HepG2 (cell line): Measurements from ENCODE around the gene OAF. TPM values are rescaled to one million over a fixed set of nuclear protein-coding genes. Genes with fewer than 3 reads are reported as not detected.
A peak's percentile ranks its signal among the peaks of the same experiment; 100 is the strongest.

Source experiments
- ATF5 ChIP-seq: sonication (generic); formaldehyde crosslinking; IDR thresholded peaks from 2 replicates; pipeline ENCODE4 v1.4.0; 2020; ENCODE audit warnings: mild to moderate bottlenecking, low read depth, missing genetic modification reagents
- CHD2 ChIP-seq: IDR thresholded peaks from 2 replicates; pipeline ENCODE4 v1.6.1; 2011; ENCODE audit warnings: low read depth, low read length, improper control_type of control experiment
- CREB3 ChIP-seq: sonication (generic); formaldehyde crosslinking; IDR thresholded peaks from 2 replicates; pipeline ENCODE4 v1.5.0; 2020; ENCODE audit warnings: missing genetic modification reagents
- GABPB1 ChIP-seq: IDR thresholded peaks from 2 replicates; pipeline ENCODE4 v1.6.1; 2016; ENCODE audit warnings: mild to moderate bottlenecking, missing genetic modification reagents, moderate library complexity, missing compliant biosample characterization
- HDAC6 ChIP-seq: fragments of 200-600 bp; sonication (generic); IDR thresholded peaks from 2 replicates; pipeline ENCODE4 v1.7.0; 2017; ENCODE audit warnings: mild to moderate bottlenecking, antibody characterized with exemption, low read length, low read depth
- KDM1A ChIP-seq: IDR thresholded peaks from 2 replicates; pipeline ENCODE4 v1.6.1; 2016; ENCODE audit warnings: missing compliant biosample characterization
- MAFG ChIP-seq: sonication (generic); formaldehyde crosslinking; IDR thresholded peaks from 2 replicates; pipeline ENCODE4 v1.5.1; 2020; ENCODE audit warnings: mild to moderate bottlenecking, missing genetic modification reagents
- MAFK ChIP-seq, 2 experiments: IDR thresholded peaks in 1 of 2; conservative IDR thresholded peaks in 1 of 2; 2 replicates each; pipeline ENCODE4 v1.6.1; 2011; ENCODE audit warnings: improper control_type of control experiment in 2 of 2, low read length in 2 of 2
- MZF1 ChIP-seq: sonication (generic); formaldehyde crosslinking; IDR thresholded peaks from 2 replicates; pipeline ENCODE4 v1.8.1; 2023; ENCODE audit warnings: mild to moderate bottlenecking, missing genetic modification reagents, borderline replicate concordance
- NR2F1 ChIP-seq, 2 experiments: fragments of 450-650 bp in 1 of 2; formaldehyde crosslinking in 1 of 2; IDR thresholded peaks; 2 replicates each; pipeline versions ENCODE4 v1.5.0 to v1.6.1; 2016 to 2020; ENCODE audit warnings: mild to moderate bottlenecking in 1 of 2, missing compliant biosample characterization in 1 of 2, missing genetic modification reagents in 1 of 2, moderate library complexity in 1 of 2
- PHB2 ChIP-seq: fragments of 450-650 bp; IDR thresholded peaks from 2 replicates; pipeline ENCODE4 v1.6.1; 2018; ENCODE audit not compliant: partially characterized antibody
- PHF8 ChIP-seq: sonication (generic); formaldehyde crosslinking; IDR thresholded peaks from 2 replicates; pipeline ENCODE4 v1.5.0; 2020; ENCODE audit warnings: missing genetic modification reagents
- PPARG ChIP-seq: conservative IDR thresholded peaks from 2 replicates; pipeline ENCODE4 v1.6.1; 2016; ENCODE audit warnings: missing biosample characterization, missing genetic modification reagents
- PRDM10 ChIP-seq: sonication (generic); formaldehyde crosslinking; IDR thresholded peaks from 2 replicates; pipeline ENCODE4 v1.4.0; 2020; ENCODE audit warnings: low read depth, missing genetic modification reagents
- RXRB ChIP-seq: IDR thresholded peaks from 2 replicates; pipeline ENCODE4 v1.6.1; 2016; ENCODE audit warnings: borderline replicate concordance, missing genetic modification reagents, missing compliant biosample characterization
- SIN3B ChIP-seq: fragments of 150-350 bp; IDR thresholded peaks from 2 replicates; pipeline ENCODE4 v1.6.1; 2014; ENCODE audit warnings: low read length
- SP2 ChIP-seq: sonication (generic); formaldehyde crosslinking; IDR thresholded peaks from 2 replicates; pipeline ENCODE4 v1.5.1; 2020; ENCODE audit warnings: mild to moderate bottlenecking, missing genetic modification reagents
- USF2 ChIP-seq, 2 experiments: sonication (generic) in 1 of 2; formaldehyde crosslinking in 1 of 2; IDR thresholded peaks; 2 replicates each; pipeline versions ENCODE4 v1.5.1 to v1.6.1; 2011 to 2020; ENCODE audit warnings: borderline replicate concordance in 1 of 2, low read depth in 1 of 2, low read length in 1 of 2, mild to moderate bottlenecking in 1 of 2, missing genetic modification reagents in 1 of 2, moderate library complexity in 1 of 2
- ZNF451 ChIP-seq: sonication (generic); formaldehyde crosslinking; IDR thresholded peaks from 2 replicates; pipeline ENCODE4 v1.5.0; 2020; ENCODE audit warnings: mild to moderate bottlenecking, missing genetic modification reagents
- ZNF552 ChIP-seq: sonication (generic); formaldehyde crosslinking; IDR thresholded peaks from 2 replicates; pipeline ENCODE4 v1.9.0; 2022; ENCODE audit warnings: missing genetic modification reagents, mild to moderate bottlenecking, borderline replicate concordance
- ZNF607 ChIP-seq: sonication (generic); formaldehyde crosslinking; IDR thresholded peaks from 2 replicates; pipeline ENCODE4 v1.5.1; 2020; ENCODE audit warnings: missing genetic modification reagents, mild to moderate bottlenecking, borderline replicate concordance
- ZNF75D ChIP-seq: sonication (generic); formaldehyde crosslinking; IDR thresholded peaks from 2 replicates; pipeline ENCODE4 v1.8.1; 2023; ENCODE audit warnings: missing genetic modification reagents, mild to moderate bottlenecking, borderline replicate concordance
- ZNF841 ChIP-seq: sonication (generic); formaldehyde crosslinking; IDR thresholded peaks from 2 replicates; pipeline ENCODE4 v1.8.1; 2023; ENCODE audit warnings: missing genetic modification reagents, borderline replicate concordance
- polyA plus RNA-seq, 8 experiments: library from polyadenylated mRNA; depleted of rRNA in 3 of 8; stranded (reverse) in 7 of 8; unstranded in 1 of 8; fragments of >200 nt; fragmentation: Illumina TruSeq in 4 of 8; extraction: Trizol in 4 of 8; gene quantifications; 2 replicates each; pipeline versions ENCODE4 v1.2.1 to v1.2.3, GENCODE V29; 2011 to 2016; ENCODE audit warnings: low read depth in 4 of 8, missing spikeins in 1 of 8, mixed read lengths in 1 of 8; ENCODE audit not compliant: insufficient read depth in 1 of 8
- total RNA-seq, 5 experiments: library from RNA; depleted of rRNA; stranded (reverse); fragments of >200 nt; fragmentation: Illumina TruSeq; extraction: Trizol; gene quantifications; 2 replicates each; pipeline ENCODE4 v1.2.3, GENCODE V29; 2016; ENCODE audit warnings: low read depth in 1 of 5
- TF ChIP-seq, protein P1 (sequence below): IDR thresholded peaks from 2 replicates; pipeline ENCODE4 v1.6.1; 2016

OAF gene
- total and polyA plus RNA-seq, 2 of the 13 experiments (the other 11 are each of a cell fraction or from before 2014, with no cell fraction given): 63.7 to 94.6 TPM

DNA sequence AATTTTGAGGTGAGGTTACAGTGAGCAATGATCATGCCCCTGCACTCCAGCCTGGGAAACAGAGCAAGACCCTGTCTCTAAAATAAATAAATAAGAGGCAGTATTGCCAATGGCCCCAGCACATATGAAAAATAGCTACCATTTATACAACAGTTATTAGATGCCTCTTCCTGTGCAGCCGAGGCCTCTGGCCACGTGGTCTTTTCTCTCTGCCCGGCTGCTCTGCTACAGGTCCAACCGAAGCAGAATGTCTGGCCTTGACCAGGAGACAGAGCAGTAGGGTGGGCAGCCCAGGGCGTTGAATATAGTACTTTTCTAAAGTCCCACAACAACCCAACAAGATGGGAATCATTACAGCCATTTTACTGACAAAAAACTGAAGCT, 12.4 kb upstream of the OAF start (continued):
- TF ChIP-seq PRDM10 (CRISPR knock-in tag) (no peak), USF2 (IDR thresholded peaks at IDR 0.05; ENCODE audit: low read depth, low read length) (no peak; the same call in 1 of the 2 replicates), USF2 (CRISPR knock-in tag; IDR thresholded peaks at IDR 0.05; ENCODE audit: borderline replicate concordance) (peak; percentile 67; the same call in 1 of the 2 replicates), PHB2 (no peak), SP2 (no peak), CHD2 (no peak), MAFK (conservative IDR thresholded peaks at IDR 0.05 in 1 of 2, IDR thresholded peaks at IDR 0.05 in 1 of 2; ENCODE audit: low read length in 2 of 2) (no peak), ZNF75D (no peak), ZNF451 (CRISPR knock-in tag) (no peak), GABPB1 (CRISPR knock-in tag) (no peak), PPARG (no peak), ZNF552 (CRISPR knock-in tag) (no peak), KDM1A (CRISPR knock-in tag) (no peak), MZF1 (CRISPR knock-in tag) (no peak), PHF8 (CRISPR knock-in tag) (no peak), NR2F1 (CRISPR knock-in tag; IDR thresholded peaks at IDR 0.05) (no peak), ZNF607 (no peak), SIN3B (no peak), RXRB (CRISPR knock-in tag) (no peak), CREB3 (no peak), HDAC6 (no peak), ZNF841 (CRISPR knock-in tag) (no peak), ATF5 (CRISPR knock-in tag) (no peak), MAFG (CRISPR knock-in tag) (no peak)
- TF ChIP-seq, protein P1, sequence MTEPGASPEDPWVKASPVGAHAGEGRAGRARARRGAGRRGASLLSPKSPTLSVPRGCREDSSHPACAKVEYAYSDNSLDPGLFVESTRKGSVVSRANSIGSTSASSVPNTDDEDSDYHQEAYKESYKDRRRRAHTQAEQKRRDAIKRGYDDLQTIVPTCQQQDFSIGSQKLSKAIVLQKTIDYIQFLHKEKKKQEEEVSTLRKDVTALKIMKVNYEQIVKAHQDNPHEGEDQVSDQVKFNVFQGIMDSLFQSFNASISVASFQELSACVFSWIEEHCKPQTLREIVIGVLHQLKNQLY (CRISPR knock-in tag): no peak
